GM23338 (cell line): Measurements from ENCODE around the gene TBC1D9. TPM values are rescaled to one million over a fixed set of nuclear protein-coding genes. Genes with fewer than 3 reads are reported as not detected.

Experiments used
- ATAC-seq: fragments of 200-7000 bp; cut with Tn5 transposase; 3 replicates; pipeline ENCODE4 v1.9.1; 2020
- DNase-seq: peaks from one replicate; pipeline ENCODE4 v3.0.0-alpha.2; 2015; ENCODE audit warnings: low spot score
- H2AFZ ChIP-seq: fragments of 200-600 bp; sonication (generic); 2 replicates; pipeline ENCODE4 v1.8.0; 2016; ENCODE audit warnings: antibody characterized with exemption, mild to moderate bottlenecking, moderate library complexity
- H3F3A ChIP-seq: fragments of 200-600 bp; sonication (generic); replicated peaks from 2 replicates; pipeline ENCODE4 v1.8.0; 2017; ENCODE audit warnings: antibody characterized with exemption, mixed run types, low read depth
- H3K27ac ChIP-seq: fragments of 200-600 bp; sonication (generic); 2 replicates; pipeline ENCODE4 v1.6.1; 2016; ENCODE audit warnings: low read depth
- H3K27me3 ChIP-seq: fragments of 200-600 bp; sonication (generic); 2 replicates; pipeline ENCODE4 v1.8.0; 2016; ENCODE audit warnings: mild to moderate bottlenecking, mixed run types, moderate library complexity; ENCODE audit not compliant: insufficient read depth
- H3K36me3 ChIP-seq: fragments of 200-600 bp; sonication (generic); 2 replicates; pipeline ENCODE4 v1.8.0; 2016; ENCODE audit warnings: mild to moderate bottlenecking; ENCODE audit not compliant: insufficient read depth
- H3K4me1 ChIP-seq: fragments of 200-600 bp; sonication (generic); 2 replicates; pipeline ENCODE4 v1.8.0; 2016; ENCODE audit warnings: mild to moderate bottlenecking, moderate library complexity; ENCODE audit not compliant: insufficient read depth
- H3K4me2 ChIP-seq: fragments of 200-600 bp; sonication (generic); 2 replicates; pipeline ENCODE4 v1.7.1; 2017; ENCODE audit warnings: mixed run types
- H3K4me3 ChIP-seq: fragments of 200-600 bp; sonication (generic); 2 replicates; pipeline ENCODE4 v1.6.1; 2016; ENCODE audit warnings: mixed run types
- H3K79me2 ChIP-seq: fragments of 200-600 bp; sonication (generic); replicated peaks from 2 replicates; pipeline ENCODE4 v1.8.0; 2017; ENCODE audit warnings: mild to moderate bottlenecking; ENCODE audit not compliant: insufficient read depth
- H3K9me2 ChIP-seq: fragments of 200-600 bp; sonication (generic); 2 replicates; pipeline ENCODE4 v1.8.0; 2017; ENCODE audit not compliant: insufficient read depth
- H4K20me1 ChIP-seq: fragments of 200-600 bp; sonication (generic); replicated peaks from 2 replicates; pipeline ENCODE4 v1.8.0; 2017; ENCODE audit warnings: mild to moderate bottlenecking; ENCODE audit not compliant: insufficient read depth
- H3K27ac Mint-ChIP-seq: 2 replicates; pipeline ENCODE4 v1.8.0; 2020; ENCODE audit warnings: inconsistent platforms, mild to moderate bottlenecking, moderate library complexity, mixed read lengths
- H3K27me3 Mint-ChIP-seq: 3 replicates; pipeline ENCODE4 v1.8.0; 2022; ENCODE audit warnings: low read depth, mild to moderate bottlenecking, moderate library complexity, mixed read lengths, inconsistent platforms; ENCODE audit not compliant: insufficient read depth, poor library complexity
- H3K36me3 Mint-ChIP-seq: 3 replicates; pipeline ENCODE4 v1.8.0; 2021; ENCODE audit warnings: low read depth, mild to moderate bottlenecking, inconsistent platforms, moderate library complexity, mixed read lengths
- H3K4me1 Mint-ChIP-seq: 3 replicates; pipeline ENCODE4 v1.8.0; 2020; ENCODE audit warnings: mild to moderate bottlenecking, inconsistent platforms, mixed read lengths
- H3K4me3 Mint-ChIP-seq: 3 replicates; pipeline ENCODE4 v1.8.0; 2021; ENCODE audit warnings: moderate library complexity, mild to moderate bottlenecking, inconsistent platforms, mixed read lengths
- H3K9me3 Mint-ChIP-seq: 3 replicates; pipeline ENCODE4 v1.8.0; 2020; ENCODE audit warnings: moderate library complexity, mild to moderate bottlenecking, inconsistent platforms, mixed read lengths
- CREB1 ChIP-seq: fragments of 250-450 bp; sonication (Bioruptor Pico); IDR thresholded peaks from 2 replicates; pipeline ENCODE4 v1.5.0; 2020; ENCODE audit warnings: low read depth, mild to moderate bottlenecking, moderate library complexity
- EZH2 ChIP-seq: fragments of 200-600 bp; sonication (generic); IDR thresholded peaks from one replicate; pipeline ENCODE4 v1.8.0; 2017; ENCODE audit warnings: antibody characterized with exemption, mild to moderate bottlenecking, low read depth; ENCODE audit not compliant: unreplicated experiment
- EZH2phosphoT487 ChIP-seq: fragments of 200-600 bp; sonication (generic); IDR thresholded peaks from one replicate; pipeline ENCODE4 v1.8.1; 2018; ENCODE audit warnings: antibody characterized with exemption; ENCODE audit not compliant: unreplicated experiment
- JUNB ChIP-seq: IDR thresholded peaks from one replicate; pipeline ENCODE4 v1.6.1; 2016; ENCODE audit warnings: antibody characterized with exemption; ENCODE audit not compliant: unreplicated experiment
- NANOG ChIP-seq: IDR thresholded peaks from 2 replicates; pipeline ENCODE4 v1.6.1; 2016; ENCODE audit warnings: antibody characterized with exemption, borderline replicate concordance
- POLR2AphosphoS5 ChIP-seq: IDR thresholded peaks from 2 replicates; pipeline ENCODE4 v1.6.1; 2016; ENCODE audit warnings: antibody characterized with exemption, low read depth
- STAT1 ChIP-seq: IDR thresholded peaks from one replicate; pipeline ENCODE4 v1.6.1; 2016; ENCODE audit warnings: antibody characterized with exemption; ENCODE audit not compliant: unreplicated experiment
- ZNF114 ChIP-seq: fragments of 250-450 bp; sonication (Bioruptor Pico); IDR thresholded peaks from 2 replicates; pipeline ENCODE4 v1.5.0; 2020; ENCODE audit warnings: mild to moderate bottlenecking, moderate library complexity
- ZNF331 ChIP-seq: fragments of 250-450 bp; sonication (Bioruptor Pico); IDR thresholded peaks from 2 replicates; pipeline ENCODE4 v1.5.0; 2020; ENCODE audit warnings: low read depth, mild to moderate bottlenecking, moderate library complexity
- polyA plus RNA-seq: library from polyadenylated mRNA; unstranded; fragments of >200 nt; fragmentation: Nextera tagmentation; extraction: Ambion mirVana; gene quantifications from 2 replicates; pipeline ENCODE4 v1.2.1, GENCODE V29; 2016
- total RNA-seq: library from RNA; depleted of rRNA; stranded (reverse); fragments of >200 nt; shearing (Covaris generic); gene quantifications from 2 replicates; pipeline ENCODE4 v1.2.3, GENCODE V29; 2014
- TF ChIP-seq, protein P1 (sequence below), 2 experiments: fragments of 200-600 bp in 1 of 2; sonication (generic) in 1 of 2; conservative IDR thresholded peaks; 2 replicates each; pipeline versions ENCODE4 v1.5.1 to v1.6.1; 2016 to 2017; ENCODE audit warnings: antibody characterized with exemption in 2 of 2, low read depth in 2 of 2, mild to moderate bottlenecking in 2 of 2, moderate library complexity in 1 of 2
- TF ChIP-seq, protein P2 (sequence below): IDR thresholded peaks from 2 replicates; pipeline ENCODE4 v1.6.1; 2016; ENCODE audit warnings: antibody characterized with exemption
- TF ChIP-seq, protein P3 (sequence below): IDR thresholded peaks from one replicate; pipeline ENCODE4 v1.6.1; 2018; ENCODE audit warnings: antibody characterized with exemption; ENCODE audit not compliant: unreplicated experiment
- TF ChIP-seq, protein P4 (sequence below): fragments of 250-450 bp; sonication (Bioruptor Pico); IDR thresholded peaks from 2 replicates; pipeline ENCODE4 v1.5.0; 2020; ENCODE audit warnings: mild to moderate bottlenecking, moderate library complexity

Gene TBC1D9
- total and polyA plus RNA-seq, 2 experiments from 2014 or later, result 0.03 to 0.56 TPM

DNA sequence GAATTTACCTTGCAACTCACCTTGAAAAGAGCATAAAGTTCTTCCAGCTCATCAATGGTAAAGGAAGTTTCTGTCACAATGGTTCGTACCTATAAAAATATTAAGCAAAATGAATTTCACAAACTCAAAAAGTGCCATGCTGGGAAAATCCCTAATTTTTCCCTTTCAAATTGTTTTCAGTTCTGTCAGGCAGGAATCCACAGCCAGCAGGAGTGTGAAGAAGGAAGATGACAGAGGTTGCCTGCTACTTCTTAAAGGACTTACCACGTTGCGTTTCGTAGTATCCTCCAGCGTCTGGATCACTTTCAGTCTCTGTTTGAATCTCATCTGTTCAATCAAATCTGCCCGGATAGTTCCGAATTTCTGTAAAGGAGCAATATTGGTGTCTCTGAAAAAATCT is 117.1 kb downstream of the TBC1D9 start:
- DNase-seq (no peak), ATAC-seq (no peak)
- no peaks in the 10 kb centered on the region for H3K9me2 ChIP-seq
- no peaks in the 10 kb centered on the region for H4K20me1 ChIP-seq
- H2AFZ ChIP-seq, result no peak overlapping the region
- no peaks in the 10 kb centered on the region for H3K79me2 ChIP-seq
- TF ChIP-seq, protein P1, sequence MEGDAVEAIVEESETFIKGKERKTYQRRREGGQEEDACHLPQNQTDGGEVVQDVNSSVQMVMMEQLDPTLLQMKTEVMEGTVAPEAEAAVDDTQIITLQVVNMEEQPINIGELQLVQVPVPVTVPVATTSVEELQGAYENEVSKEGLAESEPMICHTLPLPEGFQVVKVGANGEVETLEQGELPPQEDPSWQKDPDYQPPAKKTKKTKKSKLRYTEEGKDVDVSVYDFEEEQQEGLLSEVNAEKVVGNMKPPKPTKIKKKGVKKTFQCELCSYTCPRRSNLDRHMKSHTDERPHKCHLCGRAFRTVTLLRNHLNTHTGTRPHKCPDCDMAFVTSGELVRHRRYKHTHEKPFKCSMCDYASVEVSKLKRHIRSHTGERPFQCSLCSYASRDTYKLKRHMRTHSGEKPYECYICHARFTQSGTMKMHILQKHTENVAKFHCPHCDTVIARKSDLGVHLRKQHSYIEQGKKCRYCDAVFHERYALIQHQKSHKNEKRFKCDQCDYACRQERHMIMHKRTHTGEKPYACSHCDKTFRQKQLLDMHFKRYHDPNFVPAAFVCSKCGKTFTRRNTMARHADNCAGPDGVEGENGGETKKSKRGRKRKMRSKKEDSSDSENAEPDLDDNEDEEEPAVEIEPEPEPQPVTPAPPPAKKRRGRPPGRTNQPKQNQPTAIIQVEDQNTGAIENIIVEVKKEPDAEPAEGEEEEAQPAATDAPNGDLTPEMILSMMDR (conservative IDR thresholded peaks at IDR 0.05; ENCODE audit: low read depth in 2 of 2), result no peak
- TF ChIP-seq, protein P2, sequence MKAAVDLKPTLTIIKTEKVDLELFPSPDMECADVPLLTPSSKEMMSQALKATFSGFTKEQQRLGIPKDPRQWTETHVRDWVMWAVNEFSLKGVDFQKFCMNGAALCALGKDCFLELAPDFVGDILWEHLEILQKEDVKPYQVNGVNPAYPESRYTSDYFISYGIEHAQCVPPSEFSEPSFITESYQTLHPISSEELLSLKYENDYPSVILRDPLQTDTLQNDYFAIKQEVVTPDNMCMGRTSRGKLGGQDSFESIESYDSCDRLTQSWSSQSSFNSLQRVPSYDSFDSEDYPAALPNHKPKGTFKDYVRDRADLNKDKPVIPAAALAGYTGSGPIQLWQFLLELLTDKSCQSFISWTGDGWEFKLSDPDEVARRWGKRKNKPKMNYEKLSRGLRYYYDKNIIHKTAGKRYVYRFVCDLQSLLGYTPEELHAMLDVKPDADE, result no peak
- TF ChIP-seq POLR2AphosphoS5, result no peak
- no peak for TF ChIP-seq ZNF331 (CRISPR knock-in tag)
- no peak for TF ChIP-seq EZH2
- TF ChIP-seq CREB1, result no peak
- TF ChIP-seq NANOG, result no peak
- TF ChIP-seq, protein P3, sequence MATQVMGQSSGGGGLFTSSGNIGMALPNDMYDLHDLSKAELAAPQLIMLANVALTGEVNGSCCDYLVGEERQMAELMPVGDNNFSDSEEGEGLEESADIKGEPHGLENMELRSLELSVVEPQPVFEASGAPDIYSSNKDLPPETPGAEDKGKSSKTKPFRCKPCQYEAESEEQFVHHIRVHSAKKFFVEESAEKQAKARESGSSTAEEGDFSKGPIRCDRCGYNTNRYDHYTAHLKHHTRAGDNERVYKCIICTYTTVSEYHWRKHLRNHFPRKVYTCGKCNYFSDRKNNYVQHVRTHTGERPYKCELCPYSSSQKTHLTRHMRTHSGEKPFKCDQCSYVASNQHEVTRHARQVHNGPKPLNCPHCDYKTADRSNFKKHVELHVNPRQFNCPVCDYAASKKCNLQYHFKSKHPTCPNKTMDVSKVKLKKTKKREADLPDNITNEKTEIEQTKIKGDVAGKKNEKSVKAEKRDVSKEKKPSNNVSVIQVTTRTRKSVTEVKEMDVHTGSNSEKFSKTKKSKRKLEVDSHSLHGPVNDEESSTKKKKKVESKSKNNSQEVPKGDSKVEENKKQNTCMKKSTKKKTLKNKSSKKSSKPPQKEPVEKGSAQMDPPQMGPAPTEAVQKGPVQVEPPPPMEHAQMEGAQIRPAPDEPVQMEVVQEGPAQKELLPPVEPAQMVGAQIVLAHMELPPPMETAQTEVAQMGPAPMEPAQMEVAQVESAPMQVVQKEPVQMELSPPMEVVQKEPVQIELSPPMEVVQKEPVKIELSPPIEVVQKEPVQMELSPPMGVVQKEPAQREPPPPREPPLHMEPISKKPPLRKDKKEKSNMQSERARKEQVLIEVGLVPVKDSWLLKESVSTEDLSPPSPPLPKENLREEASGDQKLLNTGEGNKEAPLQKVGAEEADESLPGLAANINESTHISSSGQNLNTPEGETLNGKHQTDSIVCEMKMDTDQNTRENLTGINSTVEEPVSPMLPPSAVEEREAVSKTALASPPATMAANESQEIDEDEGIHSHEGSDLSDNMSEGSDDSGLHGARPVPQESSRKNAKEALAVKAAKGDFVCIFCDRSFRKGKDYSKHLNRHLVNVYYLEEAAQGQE, result no peak
- no peak for TF ChIP-seq JUNB
- TF ChIP-seq STAT1, result no peak
- no peak for TF ChIP-seq ZNF114 (CRISPR knock-in tag)
- TF ChIP-seq, protein P4, sequence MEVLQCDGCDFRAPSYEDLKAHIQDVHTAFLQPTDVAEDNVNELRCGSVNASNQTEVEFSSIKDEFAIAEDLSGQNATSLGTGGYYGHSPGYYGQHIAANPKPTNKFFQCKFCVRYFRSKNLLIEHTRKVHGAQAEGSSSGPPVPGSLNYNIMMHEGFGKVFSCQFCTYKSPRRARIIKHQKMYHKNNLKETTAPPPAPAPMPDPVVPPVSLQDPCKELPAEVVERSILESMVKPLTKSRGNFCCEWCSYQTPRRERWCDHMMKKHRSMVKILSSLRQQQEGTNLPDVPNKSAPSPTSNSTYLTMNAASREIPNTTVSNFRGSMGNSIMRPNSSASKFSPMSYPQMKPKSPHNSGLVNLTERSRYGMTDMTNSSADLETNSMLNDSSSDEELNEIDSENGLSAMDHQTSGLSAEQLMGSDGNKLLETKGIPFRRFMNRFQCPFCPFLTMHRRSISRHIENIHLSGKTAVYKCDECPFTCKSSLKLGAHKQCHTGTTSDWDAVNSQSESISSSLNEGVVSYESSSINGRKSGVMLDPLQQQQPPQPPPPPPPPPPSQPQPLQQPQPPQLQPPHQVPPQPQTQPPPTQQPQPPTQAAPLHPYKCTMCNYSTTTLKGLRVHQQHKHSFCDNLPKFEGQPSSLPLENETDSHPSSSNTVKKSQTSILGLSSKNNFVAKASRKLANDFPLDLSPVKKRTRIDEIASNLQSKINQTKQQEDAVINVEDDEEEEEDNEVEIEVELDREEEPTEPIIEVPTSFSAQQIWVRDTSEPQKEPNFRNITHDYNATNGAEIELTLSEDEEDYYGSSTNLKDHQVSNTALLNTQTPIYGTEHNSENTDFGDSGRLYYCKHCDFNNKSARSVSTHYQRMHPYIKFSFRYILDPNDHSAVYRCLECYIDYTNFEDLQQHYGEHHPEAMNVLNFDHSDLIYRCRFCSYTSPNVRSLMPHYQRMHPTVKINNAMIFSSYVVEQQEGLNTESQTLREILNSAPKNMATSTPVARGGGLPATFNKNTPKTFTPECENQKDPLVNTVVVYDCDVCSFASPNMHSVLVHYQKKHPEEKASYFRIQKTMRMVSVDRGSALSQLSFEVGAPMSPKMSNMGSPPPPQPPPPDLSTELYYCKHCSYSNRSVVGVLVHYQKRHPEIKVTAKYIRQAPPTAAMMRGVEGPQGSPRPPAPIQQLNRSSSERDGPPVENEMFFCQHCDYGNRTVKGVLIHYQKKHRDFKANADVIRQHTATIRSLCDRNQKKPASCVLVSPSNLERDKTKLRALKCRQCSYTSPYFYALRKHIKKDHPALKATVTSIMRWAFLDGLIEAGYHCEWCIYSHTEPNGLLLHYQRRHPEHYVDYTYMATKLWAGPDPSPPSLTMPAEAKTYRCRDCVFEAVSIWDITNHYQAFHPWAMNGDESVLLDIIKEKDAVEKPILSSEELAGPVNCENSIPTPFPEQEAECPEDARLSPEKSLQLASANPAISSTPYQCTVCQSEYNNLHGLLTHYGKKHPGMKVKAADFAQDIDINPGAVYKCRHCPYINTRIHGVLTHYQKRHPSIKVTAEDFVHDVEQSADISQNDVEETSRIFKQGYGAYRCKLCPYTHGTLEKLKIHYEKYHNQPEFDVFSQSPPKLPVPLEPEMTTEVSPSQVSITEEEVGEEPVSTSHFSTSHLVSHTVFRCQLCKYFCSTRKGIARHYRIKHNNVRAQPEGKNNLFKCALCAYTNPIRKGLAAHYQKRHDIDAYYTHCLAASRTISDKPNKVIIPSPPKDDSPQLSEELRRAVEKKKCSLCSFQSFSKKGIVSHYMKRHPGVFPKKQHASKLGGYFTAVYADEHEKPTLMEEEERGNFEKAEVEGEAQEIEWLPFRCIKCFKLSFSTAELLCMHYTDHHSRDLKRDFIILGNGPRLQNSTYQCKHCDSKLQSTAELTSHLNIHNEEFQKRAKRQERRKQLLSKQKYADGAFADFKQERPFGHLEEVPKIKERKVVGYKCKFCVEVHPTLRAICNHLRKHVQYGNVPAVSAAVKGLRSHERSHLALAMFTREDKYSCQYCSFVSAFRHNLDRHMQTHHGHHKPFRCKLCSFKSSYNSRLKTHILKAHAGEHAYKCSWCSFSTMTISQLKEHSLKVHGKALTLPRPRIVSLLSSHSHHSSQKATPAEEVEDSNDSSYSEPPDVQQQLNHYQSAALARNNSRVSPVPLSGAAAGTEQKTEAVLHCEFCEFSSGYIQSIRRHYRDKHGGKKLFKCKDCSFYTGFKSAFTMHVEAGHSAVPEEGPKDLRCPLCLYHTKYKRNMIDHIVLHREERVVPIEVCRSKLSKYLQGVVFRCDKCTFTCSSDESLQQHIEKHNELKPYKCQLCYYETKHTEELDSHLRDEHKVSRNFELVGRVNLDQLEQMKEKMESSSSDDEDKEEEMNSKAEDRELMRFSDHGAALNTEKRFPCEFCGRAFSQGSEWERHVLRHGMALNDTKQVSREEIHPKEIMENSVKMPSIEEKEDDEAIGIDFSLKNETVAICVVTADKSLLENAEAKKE (CRISPR knock-in tag), result no peak
- no peak for TF ChIP-seq EZH2phosphoT487
- H3K4me1 ChIP-seq, result peaks cover 6% of the 10 kb centered on the region
- Mint-ChIP-seq H3K9me3 (no peaks in the 10 kb centered on the region), H3K4me3 (no peak overlapping the region), H3K4me1 (peaks cover 40% of the 10 kb centered on the region), H3K27ac (no peak overlapping the region), H3K36me3 (no peaks in the 10 kb centered on the region), H3K27me3 (no peaks in the 10 kb centered on the region)
- H3F3A ChIP-seq, result no peaks in the 10 kb centered on the region
- H3K36me3 ChIP-seq, result no peaks in the 10 kb centered on the region
- no peak overlapping the region for H3K4me3 ChIP-seq
- no peaks in the 10 kb centered on the region for H3K27me3 ChIP-seq
- no peak overlapping the region for H3K4me2 ChIP-seq
- H3K27ac ChIP-seq, result no peak overlapping the region
